Measurements from ENCODE around the gene PHLDB3.

DNA sequence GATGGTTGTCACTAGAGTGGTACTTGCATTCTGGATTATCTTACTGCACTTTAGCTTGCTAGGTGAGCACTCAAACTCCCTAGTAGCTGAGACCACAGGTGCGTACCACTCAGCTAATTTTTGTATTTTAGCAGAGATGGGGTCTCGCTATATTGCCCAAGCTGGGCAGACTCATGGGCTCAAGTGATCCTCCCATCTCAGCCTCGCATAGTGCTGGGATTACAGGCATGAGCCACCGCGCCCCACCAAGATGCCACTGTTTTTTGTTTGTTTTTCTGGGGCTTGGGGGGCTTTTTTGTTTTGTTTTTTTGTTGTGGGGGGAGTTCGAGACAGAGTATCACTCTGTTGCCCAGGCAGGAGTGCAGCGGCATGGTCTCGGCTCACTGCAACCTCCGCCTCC is 56.9 kb downstream of the PHLDB3 start:
- no peak for TF ChIP-seq REST (IDR thresholded peaks at IDR 0.05)
- no peak for TF ChIP-seq EP300 (IDR thresholded peaks at IDR 0.05)
- no peak for TF ChIP-seq NR3C1 (IDR thresholded peaks at IDR 0.05)
- no peak for TF ChIP-seq MAFK (IDR thresholded peaks at IDR 0.05; ENCODE audit: partially characterized antibody)
- TF ChIP-seq, protein P1, sequence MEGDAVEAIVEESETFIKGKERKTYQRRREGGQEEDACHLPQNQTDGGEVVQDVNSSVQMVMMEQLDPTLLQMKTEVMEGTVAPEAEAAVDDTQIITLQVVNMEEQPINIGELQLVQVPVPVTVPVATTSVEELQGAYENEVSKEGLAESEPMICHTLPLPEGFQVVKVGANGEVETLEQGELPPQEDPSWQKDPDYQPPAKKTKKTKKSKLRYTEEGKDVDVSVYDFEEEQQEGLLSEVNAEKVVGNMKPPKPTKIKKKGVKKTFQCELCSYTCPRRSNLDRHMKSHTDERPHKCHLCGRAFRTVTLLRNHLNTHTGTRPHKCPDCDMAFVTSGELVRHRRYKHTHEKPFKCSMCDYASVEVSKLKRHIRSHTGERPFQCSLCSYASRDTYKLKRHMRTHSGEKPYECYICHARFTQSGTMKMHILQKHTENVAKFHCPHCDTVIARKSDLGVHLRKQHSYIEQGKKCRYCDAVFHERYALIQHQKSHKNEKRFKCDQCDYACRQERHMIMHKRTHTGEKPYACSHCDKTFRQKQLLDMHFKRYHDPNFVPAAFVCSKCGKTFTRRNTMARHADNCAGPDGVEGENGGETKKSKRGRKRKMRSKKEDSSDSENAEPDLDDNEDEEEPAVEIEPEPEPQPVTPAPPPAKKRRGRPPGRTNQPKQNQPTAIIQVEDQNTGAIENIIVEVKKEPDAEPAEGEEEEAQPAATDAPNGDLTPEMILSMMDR (IDR thresholded peaks at IDR 0.05): no peak
- no peak for TF ChIP-seq POLR2A (IDR thresholded peaks at IDR 0.05; ENCODE audit: low read length)
- no peak for TF ChIP-seq RAD21 (conservative IDR thresholded peaks at IDR 0.05 in 1 of 2, IDR thresholded peaks at IDR 0.05 in 1 of 2)
- no peak for TF ChIP-seq USF2 (IDR thresholded peaks at IDR 0.05)
- no peak for TF ChIP-seq CEBPB (IDR thresholded peaks at IDR 0.05)
